ENCODE results near the gene BLVRB. TPM values are rescaled to one million over a fixed set of nuclear protein-coding genes. Genes with fewer than 3 reads are reported as not detected.

BLVRB gene
- total and polyA plus RNA-seq, 2 of the 8 experiments (the other 6 are each of a cell fraction or from before 2014, with no cell fraction given) = 28.7 to 182 TPM

Small RNA genes within 50 kb of the gene (small RNA-seq; reads per million reads assigned to genes)
- not detected for gene RF00017 (ENCODE audit: insufficient read depth)

Other genes starting within 250 kb of the BLVRB start
- gene TTC9B, start 247.4 kb downstream of the BLVRB start, total RNA-seq (2021; fragmentation: NEBNext Ultra II Directional; extraction: Animal tissue kit (Norgen Biotek cat#: 25700)) = not detected in 2 replicates
- gene TTC9B, start 247.4 kb downstream of the BLVRB start, polyA plus RNA-seq (2011; rRNA removed) = 0.24 and 0.26 TPM in 2 replicates
- 0.63 and 1.9 TPM in 2 replicates for gene CCNP, start 239.1 kb downstream of the BLVRB start, total RNA-seq (2021; fragmentation: NEBNext Ultra II Directional; extraction: Animal tissue kit (Norgen Biotek cat#: 25700))
- gene CCNP, start 239.1 kb downstream of the BLVRB start, polyA plus RNA-seq (2011; rRNA removed) = 2.1 and 4.6 TPM in 2 replicates
- 137 and 151 TPM in 2 replicates for gene AKT2, start 180.4 kb downstream of the BLVRB start, total RNA-seq (2021; fragmentation: NEBNext Ultra II Directional; extraction: Animal tissue kit (Norgen Biotek cat#: 25700))
- 183 and 252 TPM in 2 replicates for gene AKT2, start 180.4 kb downstream of the BLVRB start, polyA plus RNA-seq (2011; rRNA removed)
- gene C19orf47, start 117.3 kb downstream of the BLVRB start, total RNA-seq (2021; fragmentation: NEBNext Ultra II Directional; extraction: Animal tissue kit (Norgen Biotek cat#: 25700)) = 16.5 and 17.8 TPM in 2 replicates
- gene C19orf47, start 117.3 kb downstream of the BLVRB start, polyA plus RNA-seq (2011; rRNA removed) = 27.3 and 32.8 TPM in 2 replicates
- 180 and 189 TPM in 2 replicates for gene PLD3, start 117.0 kb downstream of the BLVRB start, total RNA-seq (2021; fragmentation: NEBNext Ultra II Directional; extraction: Animal tissue kit (Norgen Biotek cat#: 25700))
- 543 and 635 TPM in 2 replicates for gene PLD3, start 117.0 kb downstream of the BLVRB start, polyA plus RNA-seq (2011; rRNA removed)
- gene HIPK4, start 75.6 kb downstream of the BLVRB start, total RNA-seq (2021; fragmentation: NEBNext Ultra II Directional; extraction: Animal tissue kit (Norgen Biotek cat#: 25700)) = 0.15 and 0.29 TPM in 2 replicates
- 0.57 and 0.88 TPM in 2 replicates for gene HIPK4, start 75.6 kb downstream of the BLVRB start, polyA plus RNA-seq (2011; rRNA removed)
- 5.8 and 6.0 TPM in 2 replicates for gene PRX, start 52.4 kb downstream of the BLVRB start, total RNA-seq (2021; fragmentation: NEBNext Ultra II Directional; extraction: Animal tissue kit (Norgen Biotek cat#: 25700))
- 2.8 and 3.8 TPM in 2 replicates for gene PRX, start 52.4 kb downstream of the BLVRB start, polyA plus RNA-seq (2011; rRNA removed)
- 4.9 and 5.4 TPM in 2 replicates for gene SERTAD1, start 39.8 kb downstream of the BLVRB start, total RNA-seq (2021; fragmentation: NEBNext Ultra II Directional; extraction: Animal tissue kit (Norgen Biotek cat#: 25700))
- gene SERTAD1, start 39.8 kb downstream of the BLVRB start, polyA plus RNA-seq (2011; rRNA removed) = 6.6 and 8.0 TPM in 2 replicates
- 32.1 and 33.4 TPM in 2 replicates for gene SERTAD3, start 21.4 kb downstream of the BLVRB start, total RNA-seq (2021; fragmentation: NEBNext Ultra II Directional; extraction: Animal tissue kit (Norgen Biotek cat#: 25700))
- gene SERTAD3, start 21.4 kb downstream of the BLVRB start, polyA plus RNA-seq (2011; rRNA removed) = 15.1 and 23.5 TPM in 2 replicates
- gene SPTBN4, start 1.3 kb upstream of the BLVRB start, total RNA-seq (2021; fragmentation: NEBNext Ultra II Directional; extraction: Animal tissue kit (Norgen Biotek cat#: 25700)) = 1.9 and 3.4 TPM in 2 replicates
- gene SPTBN4, start 1.3 kb upstream of the BLVRB start, polyA plus RNA-seq (2011; rRNA removed) = 3.0 and 4.7 TPM in 2 replicates
- gene SHKBP1, start 111.1 kb upstream of the BLVRB start, total RNA-seq (2021; fragmentation: NEBNext Ultra II Directional; extraction: Animal tissue kit (Norgen Biotek cat#: 25700)) = 72.8 and 74.6 TPM in 2 replicates
- 98.8 and 158 TPM in 2 replicates for gene SHKBP1, start 111.1 kb upstream of the BLVRB start, polyA plus RNA-seq (2011; rRNA removed)
- gene LTBP4, start 135.6 kb upstream of the BLVRB start, total RNA-seq (2021; fragmentation: NEBNext Ultra II Directional; extraction: Animal tissue kit (Norgen Biotek cat#: 25700)) = 75.3 and 77.1 TPM in 2 replicates
- 54.5 and 111 TPM in 2 replicates for gene LTBP4, start 135.6 kb upstream of the BLVRB start, polyA plus RNA-seq (2011; rRNA removed)
- gene NUMBL, start 224.9 kb upstream of the BLVRB start, total RNA-seq (2021; fragmentation: NEBNext Ultra II Directional; extraction: Animal tissue kit (Norgen Biotek cat#: 25700)) = 24.8 and 29.4 TPM in 2 replicates
- 13.5 and 20.0 TPM in 2 replicates for gene NUMBL, start 224.9 kb upstream of the BLVRB start, polyA plus RNA-seq (2011; rRNA removed)

All from H1 (cell line).